ENCODE measurements around the gene MAPT. TPM values are rescaled to one million over a fixed set of nuclear protein-coding genes. Genes with fewer than 3 reads are reported as not detected.
A peak's percentile ranks its signal among the peaks of the same experiment; 100 is the strongest.

The MAPT gene
- total RNA-seq, 1 experiment from 2014 or later: 37.5 TPM

GRCh38 chr17:45971698-45972141 is 77.4 kb downstream of the MAPT start:
- Histone ChIP-seq H4K20me1 (ENCODE audit: insufficient read depth) (no peaks in the 10 kb centered on the region), H3K36me3 (ENCODE audit: control insufficient read depth in 1 of 2, insufficient read depth in 2 of 2, low read length in 2 of 2) (no peaks in the 10 kb centered on the region), H3K9me2 (ENCODE audit: insufficient read depth) (no peaks in the 10 kb centered on the region), H3K4me3 (replicated peaks in 1 of 2; ENCODE audit: low read depth in 1 of 2, low read length in 2 of 2) (no peak overlapping the region), H2AFZ (ENCODE audit: low read depth, low read length, poor library complexity, severe bottlenecking) (no peak overlapping the region), H3K79me2 (ENCODE audit: insufficient read depth, low read length) (no peaks in the 10 kb centered on the region), H3K27me3 (ENCODE audit: insufficient read depth, low read length) (no peaks in the 10 kb centered on the region), H3K4me2 (ENCODE audit: low read length) (no peak overlapping the region), H3K27ac (ENCODE audit: low read depth, low read length) (no peak overlapping the region), H3K9ac (ENCODE audit: low read length) (no peak overlapping the region), H3K9me3 (ENCODE audit: control insufficient read depth in 1 of 2, insufficient read depth in 1 of 2, low read depth in 1 of 2, low read length in 2 of 2) (no peaks in the 10 kb centered on the region), H3K4me1 (ENCODE audit: control insufficient read depth in 1 of 2, insufficient read depth in 2 of 2, low read length in 2 of 2) (no peaks in the 10 kb centered on the region)
- no peak for DNase-seq (ENCODE audit: low read depth, low spot score)
- POLR2A ChIA-PET: no interaction called here
- CTCF ChIA-PET: interaction anchor here (1.9 kb wide), 1 partner anchor 23 kb away, joined by 5 read pairs; no protein-coding TSS in a partner anchor
- RAD21 ChIA-PET (ENCODE audit: low non-redundant PET in 1 of 2, low total read pairs in 2 of 2, uncharacterized antibody in 2 of 2, unreplicated experiment in 2 of 2): no interaction called here
- TF ChIP-seq ZNF274 (IDR thresholded peaks at IDR 0.05; ENCODE audit: low read depth, low read length): no peak
- TF ChIP-seq, protein P1, sequence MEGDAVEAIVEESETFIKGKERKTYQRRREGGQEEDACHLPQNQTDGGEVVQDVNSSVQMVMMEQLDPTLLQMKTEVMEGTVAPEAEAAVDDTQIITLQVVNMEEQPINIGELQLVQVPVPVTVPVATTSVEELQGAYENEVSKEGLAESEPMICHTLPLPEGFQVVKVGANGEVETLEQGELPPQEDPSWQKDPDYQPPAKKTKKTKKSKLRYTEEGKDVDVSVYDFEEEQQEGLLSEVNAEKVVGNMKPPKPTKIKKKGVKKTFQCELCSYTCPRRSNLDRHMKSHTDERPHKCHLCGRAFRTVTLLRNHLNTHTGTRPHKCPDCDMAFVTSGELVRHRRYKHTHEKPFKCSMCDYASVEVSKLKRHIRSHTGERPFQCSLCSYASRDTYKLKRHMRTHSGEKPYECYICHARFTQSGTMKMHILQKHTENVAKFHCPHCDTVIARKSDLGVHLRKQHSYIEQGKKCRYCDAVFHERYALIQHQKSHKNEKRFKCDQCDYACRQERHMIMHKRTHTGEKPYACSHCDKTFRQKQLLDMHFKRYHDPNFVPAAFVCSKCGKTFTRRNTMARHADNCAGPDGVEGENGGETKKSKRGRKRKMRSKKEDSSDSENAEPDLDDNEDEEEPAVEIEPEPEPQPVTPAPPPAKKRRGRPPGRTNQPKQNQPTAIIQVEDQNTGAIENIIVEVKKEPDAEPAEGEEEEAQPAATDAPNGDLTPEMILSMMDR (IDR thresholded peaks at IDR 0.05 in 2 of 3, conservative IDR thresholded peaks at IDR 0.05 in 1 of 3; ENCODE audit: borderline replicate concordance in 1 of 3, insufficient read depth in 1 of 3, low read depth in 2 of 3, low read length in 2 of 3): peak; percentile 27 to 56 (median 50); a peak in 5 of 6 replicates
- no TSS peak for BruUV-seq (replicated peaks)
- ATAC-seq: peak; percentile 60
- intact Hi-C loops (cut with micrococcal nuclease): no loop called here

GRCh38 chr17:45972531-45972930 is 78.2 kb downstream of the MAPT start:
- BruUV-seq (replicated peaks): no TSS peak
- H3K36me3 ChIP-seq (ENCODE audit: control insufficient read depth in 1 of 2, insufficient read depth in 2 of 2, low read length in 2 of 2): no peaks in the 10 kb centered on the region
- H2AFZ ChIP-seq (ENCODE audit: low read depth, low read length, poor library complexity, severe bottlenecking): no peak overlapping the region
- H3K9me3 ChIP-seq (ENCODE audit: control insufficient read depth in 1 of 2, insufficient read depth in 1 of 2, low read depth in 1 of 2, low read length in 2 of 2): no peaks in the 10 kb centered on the region
- no peak overlapping the region for H3K4me3 ChIP-seq (replicated peaks in 1 of 2; ENCODE audit: low read depth in 1 of 2, low read length in 2 of 2)
- no peak overlapping the region for H3K4me2 ChIP-seq (ENCODE audit: low read length)
- ATAC-seq (no peak), DNase-seq (ENCODE audit: low read depth, low spot score) (no peak)
- no peaks in the 10 kb centered on the region for H4K20me1 ChIP-seq (ENCODE audit: insufficient read depth)
- no peak overlapping the region for H3K9ac ChIP-seq (ENCODE audit: low read length)
- no peaks in the 10 kb centered on the region for H3K79me2 ChIP-seq (ENCODE audit: insufficient read depth, low read length)
- H3K4me1 ChIP-seq (ENCODE audit: control insufficient read depth in 1 of 2, insufficient read depth in 2 of 2, low read length in 2 of 2): no peaks in the 10 kb centered on the region
- CTCF ChIA-PET: no interaction called here
- no peak overlapping the region for H3K27ac ChIP-seq (ENCODE audit: low read depth, low read length)
- intact Hi-C loops (cut with micrococcal nuclease): no loop called here
- H3K27me3 ChIP-seq (ENCODE audit: insufficient read depth, low read length): no peaks in the 10 kb centered on the region
- TF ChIP-seq ZFX (IDR thresholded peaks at IDR 0.05) (0 out of 2 replicates have a peak, but pooled peaks have one; percentile 19), EGR1 (IDR thresholded peaks at IDR 0.05; ENCODE audit: low read depth) (no peak)
- RAD21 ChIA-PET (ENCODE audit: low non-redundant PET in 1 of 2, low total read pairs in 2 of 2, uncharacterized antibody in 2 of 2, unreplicated experiment in 2 of 2): no interaction called here
- no peaks in the 10 kb centered on the region for H3K9me2 ChIP-seq (ENCODE audit: insufficient read depth)
- POLR2A ChIA-PET: no interaction called here

Measured in HCT116 (cell line).